ENCODE measurements around the gene AFF3. TPM values are rescaled to one million over a fixed set of nuclear protein-coding genes. Genes with fewer than 3 reads are reported as not detected.

Gene AFF3
- total and polyA plus RNA-seq, 2 experiments from 2014 or later = 7.3 to 7.8 TPM

GRCh38 chr2:99770876-99771275 is 371.5 kb downstream of the AFF3 start:
- Histone ChIP-seq H3K36me3 (replicated peaks; ENCODE audit: insufficient read depth, low read depth) (no peaks in the 10 kb centered on the region), H4K20me1 (ENCODE audit: insufficient read depth, poor library complexity, severe bottlenecking) (no peaks in the 10 kb centered on the region), H3K4me1 (ENCODE audit: insufficient read depth) (no peaks in the 10 kb centered on the region), H2AFZ (no peak overlapping the region), H3K27ac (no peak overlapping the region), H3K79me2 (no peaks in the 10 kb centered on the region), H3K9me3 (ENCODE audit: low read depth) (no peaks in the 10 kb centered on the region), H3K4me2 (no peak overlapping the region), H3K4me3 (no peak overlapping the region), H3K9me2 (replicated peaks; ENCODE audit: insufficient read depth) (no peaks in the 10 kb centered on the region), H3K27me3 (no peaks in the 10 kb centered on the region)
- DNase-seq (ENCODE audit: low spot score) = no peak
- WGBS (ENCODE audit: low lambda C conversion rate, missing lambda C conversion rate) = 50% methylated on average over 2 of the region's 2 CpGs
- TF ChIP-seq EZH2phosphoT487 (IDR thresholded peaks at IDR 0.05; ENCODE audit: low read depth, severe bottlenecking, unreplicated experiment) (no peak), EZH2 (IDR thresholded peaks at IDR 0.05; ENCODE audit: borderline replicate concordance) (no peak), CTCF (IDR thresholded peaks at IDR 0.05; ENCODE audit: poor library complexity) (no peak)

- H3K9me2 ChIP-seq (replicated peaks; ENCODE audit: insufficient read depth) = no peaks in the 10 kb centered on the region
- H3K4me3 ChIP-seq = no peak overlapping the region
- no peak overlapping the region for H3K27ac ChIP-seq
- WGBS (ENCODE audit: low lambda C conversion rate, missing lambda C conversion rate) = 71% methylated on average over 4 of the region's 4 CpGs
- no peaks in the 10 kb centered on the region for H4K20me1 ChIP-seq (ENCODE audit: insufficient read depth, poor library complexity, severe bottlenecking)
- no peak overlapping the region for H3K4me2 ChIP-seq
- H3K36me3 ChIP-seq (replicated peaks; ENCODE audit: insufficient read depth, low read depth) = no peaks in the 10 kb centered on the region
- no peaks in the 10 kb centered on the region for H3K27me3 ChIP-seq
- no peak overlapping the region for H2AFZ ChIP-seq
- TF ChIP-seq CTCF (IDR thresholded peaks at IDR 0.05; ENCODE audit: poor library complexity) (no peak), EZH2phosphoT487 (IDR thresholded peaks at IDR 0.05; ENCODE audit: low read depth, severe bottlenecking, unreplicated experiment) (no peak), EZH2 (IDR thresholded peaks at IDR 0.05; ENCODE audit: borderline replicate concordance) (no peak)
- H3K9me3 ChIP-seq (ENCODE audit: low read depth) = no peaks in the 10 kb centered on the region
- no peaks in the 10 kb centered on the region for H3K4me1 ChIP-seq (ENCODE audit: insufficient read depth)
- DNase-seq (ENCODE audit: low spot score) = peak; percentile 18
- no peaks in the 10 kb centered on the region for H3K79me2 ChIP-seq
Observed at GRCh38 chr2:99765731-99766318, 376.6 kb downstream of the AFF3 start.

- Histone ChIP-seq H3K36me3 (replicated peaks; ENCODE audit: insufficient read depth, low read depth) (no peaks in the 10 kb centered on the region), H3K4me2 (no peak overlapping the region), H4K20me1 (ENCODE audit: insufficient read depth, poor library complexity, severe bottlenecking) (no peaks in the 10 kb centered on the region), H3K27me3 (no peaks in the 10 kb centered on the region), H3K79me2 (no peaks in the 10 kb centered on the region), H3K27ac (no peak overlapping the region), H3K9me2 (replicated peaks; ENCODE audit: insufficient read depth) (no peaks in the 10 kb centered on the region), H3K9me3 (ENCODE audit: low read depth) (no peaks in the 10 kb centered on the region), H3K4me1 (ENCODE audit: insufficient read depth) (no peaks in the 10 kb centered on the region), H3K4me3 (no peak overlapping the region), H2AFZ (no peak overlapping the region)
- no peak for TF ChIP-seq CTCF (IDR thresholded peaks at IDR 0.05; ENCODE audit: poor library complexity)
- no peak for TF ChIP-seq EZH2phosphoT487 (IDR thresholded peaks at IDR 0.05; ENCODE audit: low read depth, severe bottlenecking, unreplicated experiment)
- TF ChIP-seq EZH2 (IDR thresholded peaks at IDR 0.05; ENCODE audit: borderline replicate concordance) = no peak
- WGBS (ENCODE audit: low lambda C conversion rate, missing lambda C conversion rate) = 80% methylated on average over 6 of the region's 6 CpGs
- no peak for DNase-seq (ENCODE audit: low spot score)
Observed at GRCh38 chr2:99763764-99764163, 378.6 kb downstream of the AFF3 start.

All from hepatocyte (in vitro differentiated cells).